Measurements from ENCODE around the gene CROCC2. TPM values are rescaled to one million over a fixed set of nuclear protein-coding genes. Genes with fewer than 3 reads are reported as not detected.

Gene CROCC2
- total and polyA plus RNA-seq, 2 of the 13 experiments (the other 11 are each of a cell fraction or from before 2014, with no cell fraction given) = not detected

DNA sequence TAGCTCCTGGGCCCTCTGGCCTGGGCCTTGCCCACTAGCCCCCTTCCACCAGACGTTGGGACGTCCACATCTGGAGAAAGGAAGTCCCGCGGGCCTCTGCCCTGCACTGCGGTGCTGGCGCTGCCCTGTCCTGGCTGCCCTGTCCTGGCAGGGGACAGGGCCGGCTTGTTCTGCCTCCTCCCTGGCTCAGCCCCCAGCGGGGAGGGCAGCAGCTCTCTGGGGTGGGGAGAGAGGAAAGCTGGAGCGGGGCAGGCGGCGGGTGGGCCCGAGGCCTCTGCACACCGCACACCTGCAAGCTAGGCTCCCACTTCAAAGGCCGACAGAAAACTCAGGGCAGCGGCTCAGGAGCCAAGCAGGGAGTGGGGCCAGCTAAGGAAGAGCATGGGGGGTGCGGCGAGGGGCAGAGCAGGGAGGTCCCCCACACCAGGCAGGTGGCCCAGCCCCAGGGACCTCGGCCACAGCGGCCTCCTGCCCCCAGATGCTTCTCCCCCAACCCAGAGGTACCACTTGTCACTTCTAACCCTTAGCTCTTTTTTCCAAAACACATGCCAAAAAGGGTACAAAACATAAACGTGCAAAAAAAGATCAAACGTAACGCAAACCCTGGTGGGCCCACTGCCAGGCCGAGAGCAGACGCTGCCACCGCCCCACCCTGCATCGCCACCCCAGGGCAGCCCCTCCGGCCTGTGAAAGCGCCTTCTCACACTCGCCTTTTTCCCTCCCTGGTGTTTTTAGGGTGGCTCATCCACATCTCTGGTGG is 105.8 kb downstream of the CROCC2 start:
- no peaks in the 10 kb centered on the region for H4K20me1 ChIP-seq (ENCODE audit: insufficient read depth, low read length)
- CTCF ChIA-PET (ENCODE audit: low intra/inter-chr PET ratio, low total read pairs) = no interaction called here
- H3K27me3 ChIP-seq (ENCODE audit: control insufficient read depth in 1 of 2, insufficient read depth in 2 of 2, low read length in 2 of 2) = peaks cover 2 to 34% of the 10 kb centered on the region in 2 experiments; a peak in 4 of 5 replicates
- H3K27ac ChIP-seq (ENCODE audit: extremely low read length, insufficient read depth, low read length) = no peak overlapping the region
- no peak overlapping the region for H3K9ac ChIP-seq (ENCODE audit: insufficient read depth, low read depth, low read length)
- DNase-seq (ENCODE audit: low spot score) = no peak
- H3K36me3 ChIP-seq (replicated peaks in 1 of 2; ENCODE audit: control insufficient read depth in 1 of 2, insufficient read depth in 2 of 2, low read length in 2 of 2) = no peaks in the 10 kb centered on the region
- TF ChIP-seq, protein P1, sequence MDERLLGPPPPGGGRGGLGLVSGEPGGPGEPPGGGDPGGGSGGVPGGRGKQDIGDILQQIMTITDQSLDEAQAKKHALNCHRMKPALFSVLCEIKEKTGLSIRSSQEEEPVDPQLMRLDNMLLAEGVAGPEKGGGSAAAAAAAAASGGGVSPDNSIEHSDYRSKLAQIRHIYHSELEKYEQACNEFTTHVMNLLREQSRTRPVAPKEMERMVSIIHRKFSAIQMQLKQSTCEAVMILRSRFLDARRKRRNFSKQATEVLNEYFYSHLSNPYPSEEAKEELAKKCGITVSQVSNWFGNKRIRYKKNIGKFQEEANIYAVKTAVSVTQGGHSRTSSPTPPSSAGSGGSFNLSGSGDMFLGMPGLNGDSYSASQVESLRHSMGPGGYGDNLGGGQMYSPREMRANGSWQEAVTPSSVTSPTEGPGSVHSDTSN (CRISPR knock-in tag; IDR thresholded peaks at IDR 0.05) = no peak
- TF ChIP-seq KLF12 (CRISPR knock-in tag; IDR thresholded peaks at IDR 0.05; ENCODE audit: borderline replicate concordance) (no peak), ARHGAP35 (CRISPR knock-in tag; IDR thresholded peaks at IDR 0.05; ENCODE audit: borderline replicate concordance) (no peak), NFE2L1 (CRISPR knock-in tag; IDR thresholded peaks at IDR 0.05; ENCODE audit: borderline replicate concordance) (no peak), ZNF570 (CRISPR knock-in tag; IDR thresholded peaks at IDR 0.05; ENCODE audit: borderline replicate concordance) (no peak), PCBP1 (IDR thresholded peaks at IDR 0.05; ENCODE audit: borderline replicate concordance, low read depth, low read length) (no peak), ZNF317 (CRISPR knock-in tag; IDR thresholded peaks at IDR 0.05) (no peak), ZNF530 (CRISPR knock-in tag; IDR thresholded peaks at IDR 0.05; ENCODE audit: low read depth) (no peak), SMC3 (IDR thresholded peaks at IDR 0.05; ENCODE audit: low read length) (no peak)
- TF ChIP-seq, protein P2, sequence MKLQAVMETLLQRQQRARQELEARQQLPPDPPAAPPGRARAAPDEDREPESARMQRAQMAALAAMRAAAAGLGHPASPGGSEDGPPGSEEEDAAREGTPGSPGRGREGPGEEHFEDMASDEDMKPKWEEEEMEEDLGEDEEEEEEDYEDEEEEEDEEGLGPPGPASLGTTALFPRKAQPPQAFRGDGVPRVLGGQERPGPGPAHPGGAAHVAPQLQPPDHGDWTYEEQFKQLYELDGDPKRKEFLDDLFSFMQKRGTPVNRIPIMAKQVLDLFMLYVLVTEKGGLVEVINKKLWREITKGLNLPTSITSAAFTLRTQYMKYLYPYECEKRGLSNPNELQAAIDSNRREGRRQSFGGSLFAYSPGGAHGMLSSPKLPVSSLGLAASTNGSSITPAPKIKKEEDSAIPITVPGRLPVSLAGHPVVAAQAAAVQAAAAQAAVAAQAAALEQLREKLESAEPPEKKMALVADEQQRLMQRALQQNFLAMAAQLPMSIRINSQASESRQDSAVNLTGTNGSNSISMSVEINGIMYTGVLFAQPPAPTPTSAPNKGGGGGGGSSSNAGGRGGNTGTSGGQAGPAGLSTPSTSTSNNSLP (IDR thresholded peaks at IDR 0.05; ENCODE audit: low read depth, low read length) = no peak
- no peaks in the 10 kb centered on the region for H3K9me3 ChIP-seq (ENCODE audit: low read length)
- WGBS (ENCODE audit: low lambda C conversion rate) = 63% methylated on average over 29 of the region's 29 CpGs
- no peak overlapping the region for H2AFZ ChIP-seq (ENCODE audit: low read length)
- no peak overlapping the region for H3K4me2 ChIP-seq (ENCODE audit: low read depth, low read length)
- in situ Hi-C loops (cut with HindIII; ENCODE audit: extremely low pct_ligation_motif_present, low pct_unique_long_range_greater_than_20kb) (no loop called here), intact Hi-C loops (cut with micrococcal nuclease; ENCODE audit: unreplicated experiment) (loop anchor here (5.0 kb wide), 1 partner anchor 290 kb away; no protein-coding TSS in a partner anchor)
- ATAC-seq = no peak
- BruUV-seq (replicated peaks) = no TSS peak
- POLR2A ChIA-PET = no interaction called here
- no peak overlapping the region for H3K4me3 ChIP-seq (replicated peaks in 1 of 3; ENCODE audit: insufficient read depth in 1 of 3, low read depth in 2 of 3, low read length in 3 of 3)
- H3K4me1 ChIP-seq (ENCODE audit: insufficient read depth, low read length) = peaks cover 16% of the 10 kb centered on the region
- no peaks in the 10 kb centered on the region for H3K79me2 ChIP-seq (ENCODE audit: insufficient read depth, low read length)
- no peak for FAIRE-seq

Data from HepG2 (cell line).